D341Med (cell line): ENCODE data around the gene ITPK1.

Experiments
- DNase-seq: peaks from one replicate; pipeline ENCODE4 v3.0.0; 2012; ENCODE audit warnings: low spot score

The ITPK1 gene

GRCh38 chr14:93010130-93010499, 105.6 kb downstream of the ITPK1 start:
- DNase-seq: no peak

- DNase-seq: no peak
These were observed 106.1 kb downstream of the ITPK1 start for GRCh38 chr14:93009471-93010129.

DNA sequence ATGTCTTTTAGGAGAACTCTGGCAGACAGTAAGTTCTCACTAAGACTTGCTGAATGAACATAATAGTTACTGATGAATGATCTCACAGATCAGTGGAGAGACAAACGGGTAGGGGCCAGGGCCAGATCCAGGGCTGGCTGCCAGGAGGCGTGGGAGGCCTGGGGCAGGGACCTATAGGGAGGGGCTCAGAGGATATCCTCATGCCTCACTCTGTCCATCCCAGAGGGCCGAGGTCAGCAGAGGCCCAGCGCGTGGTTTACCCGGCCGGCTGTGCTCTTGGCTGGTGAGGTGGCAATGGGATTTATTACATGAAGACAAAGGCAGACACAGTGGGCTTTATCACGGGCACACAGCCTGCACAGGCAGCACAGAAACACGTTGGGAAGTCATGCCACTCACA, 107.3 kb downstream of the ITPK1 start:
- no peak for DNase-seq

DNA sequence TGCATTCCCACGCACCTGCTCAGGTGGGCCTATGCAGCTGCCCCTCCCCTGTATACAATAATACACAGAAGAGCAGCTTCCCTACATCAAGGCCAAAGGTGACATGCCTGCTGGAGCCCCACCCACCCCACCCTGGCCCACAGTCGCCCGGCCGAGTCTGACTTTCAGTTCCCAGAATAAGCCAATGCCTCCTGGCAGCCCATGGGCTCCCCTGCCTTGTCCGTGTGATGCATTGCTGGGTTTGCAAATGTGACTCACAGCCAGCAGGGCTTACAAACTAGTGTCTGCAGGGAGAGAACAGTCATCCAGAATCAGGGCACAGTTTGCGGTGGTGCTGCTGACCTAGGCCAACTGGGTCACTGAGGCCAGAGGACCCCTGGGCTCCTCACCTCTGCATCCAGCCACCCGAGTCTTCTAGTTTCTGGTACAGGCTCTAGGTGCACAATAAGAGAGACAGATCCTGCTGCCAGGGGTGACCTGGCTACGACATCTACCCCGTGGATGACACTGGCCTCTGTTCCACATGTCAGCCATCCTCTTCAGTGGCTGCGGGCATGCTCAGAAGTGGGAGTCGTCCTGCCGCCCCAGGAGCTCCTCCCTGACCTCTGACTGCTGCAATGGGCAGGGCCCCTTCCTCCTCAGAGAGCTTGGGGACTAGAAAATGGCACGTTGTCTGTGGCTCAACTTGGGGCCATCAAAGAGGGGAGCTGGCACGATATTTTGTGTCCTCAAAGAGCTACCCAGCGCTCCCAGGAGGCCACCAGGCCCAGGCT, 108.3 kb downstream of the ITPK1 start:
- DNase-seq: no peak

DNA sequence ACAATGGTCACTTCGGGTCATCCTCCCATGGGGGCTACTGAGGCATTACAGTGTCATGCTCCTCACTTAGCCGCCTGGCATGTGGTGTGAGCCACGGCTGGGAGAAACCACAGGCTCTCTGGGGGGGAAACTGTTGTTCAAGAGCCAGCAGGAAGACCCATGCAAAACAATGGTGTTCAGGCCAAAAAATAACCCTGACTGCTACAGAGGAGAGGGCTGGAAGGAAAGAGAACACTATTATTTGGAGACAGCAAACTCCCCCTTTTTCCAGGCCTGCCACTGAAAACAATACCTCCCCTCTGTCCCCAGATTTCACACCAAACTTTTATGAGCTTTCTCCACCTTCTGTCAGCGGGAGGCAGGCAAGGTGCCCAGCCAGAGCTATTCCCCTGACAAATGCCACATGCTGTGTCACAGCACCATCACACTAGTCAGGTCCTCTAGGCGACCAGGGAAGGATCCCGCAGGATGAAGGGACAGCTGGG, 109.1 kb downstream of the ITPK1 start:
- no peak for DNase-seq

DNA sequence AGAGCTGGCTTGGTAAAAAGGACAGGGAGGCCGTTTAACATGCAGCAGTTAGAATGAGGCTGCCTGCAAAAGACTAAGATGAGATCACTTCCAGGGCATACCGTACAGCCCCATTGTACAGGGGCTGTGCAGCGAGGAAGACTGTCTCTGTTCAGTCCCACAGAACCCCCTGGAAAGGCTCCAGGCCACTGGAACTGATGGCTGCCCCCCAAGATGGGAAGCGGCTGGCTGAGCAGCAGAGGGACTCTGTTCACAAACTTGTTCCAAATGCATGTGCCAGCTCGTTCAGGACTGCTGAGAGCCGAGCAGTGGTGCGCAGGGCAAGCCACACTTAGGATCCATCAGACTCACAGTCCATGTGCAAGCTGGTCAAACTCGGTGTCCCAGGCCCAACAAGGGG, 109.9 kb downstream of the ITPK1 start:
- no peak for DNase-seq

GRCh38 chr14:93005135-93005813, 110.5 kb downstream of the ITPK1 start:
- no peak for DNase-seq

DNA sequence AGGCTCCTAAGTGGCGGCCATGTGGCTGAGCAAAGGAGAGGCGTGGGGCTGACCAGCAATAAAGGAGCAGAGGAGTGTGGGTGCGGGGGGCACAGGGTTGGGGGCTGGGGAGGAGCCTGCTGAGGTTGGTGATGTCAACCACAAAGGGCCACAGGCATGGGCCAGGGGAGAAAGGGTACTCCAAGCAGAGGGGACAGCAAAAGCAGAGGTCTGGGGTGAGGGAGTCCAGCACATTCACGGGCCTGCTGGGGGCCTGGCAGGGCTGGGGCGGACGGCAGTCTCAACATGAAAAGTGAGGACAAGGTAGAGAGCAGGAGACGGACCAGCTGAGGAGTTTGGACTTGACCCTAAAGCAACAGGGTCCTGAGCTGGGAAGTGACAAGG, 111.0 kb downstream of the ITPK1 start:
- DNase-seq: no peak

DNA sequence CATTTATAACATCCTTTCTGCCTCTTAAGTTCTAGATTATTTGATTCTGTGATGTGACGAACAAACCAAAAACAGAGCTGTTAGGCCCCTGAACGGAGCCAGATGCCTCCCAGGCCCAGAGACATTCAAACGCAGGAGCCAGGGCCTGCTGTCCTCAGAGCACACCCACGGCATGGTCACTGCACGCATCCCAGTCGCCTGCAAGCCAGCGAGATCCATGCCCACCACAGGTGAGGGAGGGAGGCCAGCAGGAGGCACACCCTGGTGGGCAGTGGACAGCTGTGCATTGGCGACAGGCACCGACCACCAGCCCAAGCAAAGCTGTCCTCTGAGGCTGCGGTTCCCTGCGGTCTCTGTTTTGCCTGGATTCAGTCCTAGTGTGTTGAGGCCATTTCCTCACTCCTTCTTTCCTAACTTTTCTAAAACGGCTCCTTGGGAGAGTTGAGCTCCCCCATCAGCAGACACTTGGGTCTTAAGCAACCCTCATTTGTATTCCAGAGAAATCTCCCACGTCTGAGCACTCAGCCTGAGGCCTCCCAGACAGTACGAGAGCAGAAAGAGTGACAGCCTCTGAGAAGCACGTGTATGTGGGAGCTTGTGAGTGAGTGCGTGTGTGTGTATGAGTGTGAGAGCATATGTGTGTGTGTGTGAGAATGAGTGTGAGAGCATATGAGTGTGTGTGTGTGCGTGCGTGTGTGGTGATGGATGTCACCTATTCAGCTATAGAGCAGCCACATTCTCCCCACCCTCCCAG, 111.6 kb downstream of the ITPK1 start:
- DNase-seq: no peak

- no peak for DNase-seq
These were observed 112.8 kb downstream of the ITPK1 start for GRCh38 chr14:93002851-93003298.

DNA sequence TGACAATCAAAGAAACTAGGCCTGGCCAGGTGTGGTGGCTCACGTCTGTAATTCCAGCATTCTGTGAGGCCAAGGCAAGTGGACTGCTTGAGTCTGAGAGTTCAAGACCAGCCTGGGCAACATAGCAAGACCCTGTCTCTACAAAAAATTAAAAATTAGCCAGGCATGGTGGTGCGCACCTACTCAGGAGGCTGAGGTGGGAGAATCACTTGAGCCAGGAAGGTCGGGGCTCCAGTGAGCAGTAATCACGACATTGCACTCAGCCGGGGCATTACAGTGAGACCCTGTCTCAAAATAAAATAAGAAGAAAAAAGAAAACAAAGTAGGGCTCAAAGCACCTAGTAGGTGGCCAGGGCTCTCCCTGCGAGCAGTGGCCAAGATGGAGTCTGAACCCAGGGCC, 113.7 kb downstream of the ITPK1 start:
- no peak for DNase-seq

DNA sequence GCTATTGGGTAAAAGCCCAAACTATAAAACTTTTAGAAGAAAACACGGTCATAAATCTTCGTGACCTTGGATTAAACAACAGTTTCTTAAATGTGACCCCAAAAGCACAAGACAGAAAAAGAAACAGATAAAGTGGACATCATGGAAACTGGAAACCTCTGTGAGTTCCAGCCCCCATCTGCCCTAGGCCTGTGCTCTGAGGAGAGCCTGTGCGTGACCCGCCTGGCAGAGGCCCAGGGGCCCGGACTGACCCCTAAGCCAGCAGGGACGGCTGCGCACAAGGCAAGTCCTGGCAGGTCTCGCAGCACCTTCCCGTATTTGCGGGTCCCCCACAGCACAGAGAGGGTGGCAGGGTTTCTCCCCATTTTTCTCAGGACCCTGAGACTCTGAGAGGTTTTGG, 116.8 kb downstream of the ITPK1 start:
- DNase-seq: no peak

GRCh38 chr14:92997343-92998061, 118.2 kb downstream of the ITPK1 start:
- DNase-seq: no peak

DNA sequence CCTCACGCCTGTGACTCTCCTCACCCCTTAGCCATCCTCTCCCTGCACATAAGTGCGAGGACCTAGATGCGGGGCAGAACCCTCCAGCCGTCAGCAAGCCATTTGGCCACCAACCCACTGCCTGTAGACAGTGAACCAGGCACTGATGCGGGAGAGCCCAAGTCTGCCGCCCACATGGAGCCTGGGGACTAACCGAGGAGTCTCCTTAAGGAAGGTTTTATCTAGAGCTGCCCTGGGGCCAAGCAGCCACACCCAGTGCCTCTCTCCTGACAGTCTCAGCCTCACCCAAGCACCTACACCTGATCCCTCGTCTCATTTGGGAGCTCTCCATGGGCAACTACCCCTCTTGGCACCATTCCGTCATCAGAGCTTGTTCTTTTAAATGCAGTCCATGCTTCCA, 120.1 kb downstream of the ITPK1 start:
- DNase-seq: no peak

- no peak for DNase-seq
These were observed 120.8 kb downstream of the ITPK1 start for GRCh38 chr14:92994942-92995341.

DNA sequence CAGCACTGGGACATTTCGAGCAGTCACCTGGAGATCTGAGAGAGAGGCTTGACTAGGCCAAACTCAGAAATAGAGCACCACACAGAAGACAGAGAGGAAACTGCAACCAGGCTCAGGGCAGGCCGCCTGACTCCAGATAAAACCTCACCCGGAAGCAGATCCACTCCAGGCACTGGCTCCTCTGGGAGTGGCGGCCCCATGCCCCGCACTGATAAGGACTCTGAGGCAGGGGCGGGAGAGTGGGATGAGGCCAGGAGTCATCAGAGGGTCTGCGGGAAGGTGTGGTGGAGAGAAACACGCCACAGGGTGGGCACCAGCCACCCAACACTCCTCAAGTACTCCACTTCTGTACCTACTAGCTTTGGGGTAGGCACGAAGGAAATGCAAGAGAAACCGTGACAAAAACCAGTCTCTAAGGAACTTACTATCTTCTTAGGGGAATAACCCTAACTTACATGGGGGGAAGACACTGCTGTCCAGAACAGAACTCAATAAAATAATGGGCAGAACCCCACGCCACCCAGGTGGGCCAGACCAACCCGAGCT, 121.5 kb downstream of the ITPK1 start:
- DNase-seq: no peak

GRCh38 chr14:92993302-92993701, 122.4 kb downstream of the ITPK1 start:
- no peak for DNase-seq

- DNase-seq: no peak
These were observed 124.2 kb downstream of the ITPK1 start for GRCh38 chr14:92991536-92991935.

GRCh38 chr14:92990456-92991430, 125.0 kb downstream of the ITPK1 start:
- DNase-seq: no peak
